Loucy (cell line): ENCODE data around the gene HPSE2.

Experiments used
- EZH2phosphoT487 ChIP-seq: fragments of 200-600 bp; IDR thresholded peaks from 2 replicates; pipeline ENCODE4 v1.6.1; 2018; ENCODE audit warnings: antibody characterized with exemption, mild to moderate bottlenecking, moderate library complexity, borderline replicate concordance
- TF ChIP-seq, protein P1 (sequence below): fragments of 200-600 bp; sonication (generic); conservative IDR thresholded peaks from 2 replicates; pipeline ENCODE4 v1.5.1; 2014; ENCODE audit warnings: mild to moderate bottlenecking, antibody characterized with exemption, low read length

- TF ChIP-seq, protein P1, sequence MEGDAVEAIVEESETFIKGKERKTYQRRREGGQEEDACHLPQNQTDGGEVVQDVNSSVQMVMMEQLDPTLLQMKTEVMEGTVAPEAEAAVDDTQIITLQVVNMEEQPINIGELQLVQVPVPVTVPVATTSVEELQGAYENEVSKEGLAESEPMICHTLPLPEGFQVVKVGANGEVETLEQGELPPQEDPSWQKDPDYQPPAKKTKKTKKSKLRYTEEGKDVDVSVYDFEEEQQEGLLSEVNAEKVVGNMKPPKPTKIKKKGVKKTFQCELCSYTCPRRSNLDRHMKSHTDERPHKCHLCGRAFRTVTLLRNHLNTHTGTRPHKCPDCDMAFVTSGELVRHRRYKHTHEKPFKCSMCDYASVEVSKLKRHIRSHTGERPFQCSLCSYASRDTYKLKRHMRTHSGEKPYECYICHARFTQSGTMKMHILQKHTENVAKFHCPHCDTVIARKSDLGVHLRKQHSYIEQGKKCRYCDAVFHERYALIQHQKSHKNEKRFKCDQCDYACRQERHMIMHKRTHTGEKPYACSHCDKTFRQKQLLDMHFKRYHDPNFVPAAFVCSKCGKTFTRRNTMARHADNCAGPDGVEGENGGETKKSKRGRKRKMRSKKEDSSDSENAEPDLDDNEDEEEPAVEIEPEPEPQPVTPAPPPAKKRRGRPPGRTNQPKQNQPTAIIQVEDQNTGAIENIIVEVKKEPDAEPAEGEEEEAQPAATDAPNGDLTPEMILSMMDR, result no peak
- no peak for TF ChIP-seq EZH2phosphoT487
Observed at GRCh38 chr10:99279626-99280111, 44.0 kb upstream of the HPSE2 start.
